BE2C (cell line): ENCODE data around the gene VTN.

Source experiments
- DNase-seq: peaks from one replicate; pipeline ENCODE4 v3.0.0-alpha.2; 2020
- H3K27me3 ChIP-seq: fragments of 250-450 bp; sonication (Bioruptor Pico); 2 replicates; pipeline ENCODE4 v1.5.1; 2020; ENCODE audit warnings: mild to moderate bottlenecking
- H3K36me3 ChIP-seq: fragments of 250-450 bp; sonication (Bioruptor Pico); 2 replicates; pipeline ENCODE4 v1.5.1; 2020; ENCODE audit warnings: mild to moderate bottlenecking
- H3K4me1 ChIP-seq: fragments of 250-450 bp; sonication (Bioruptor Pico); 2 replicates; pipeline ENCODE4 v1.5.1; 2020
- H3K4me3 ChIP-seq: 2 replicates; pipeline ENCODE4 v1.5.1; 2011; ENCODE audit warnings: low read depth, low read length
- H3K9me3 ChIP-seq: fragments of 250-450 bp; sonication (Bioruptor Pico); 2 replicates; pipeline ENCODE4 v1.5.1; 2020
- TF ChIP-seq, protein P1 (sequence below): IDR thresholded peaks from 2 replicates; pipeline ENCODE4 v1.5.1; 2012; ENCODE audit warnings: mild to moderate bottlenecking, low read depth, low read length

The VTN gene

GRCh38 chr17:28397275-28397674 lies 27.2 kb upstream of the VTN start:
- no peaks in the 10 kb centered on the region for H3K9me3 ChIP-seq
- no peaks in the 10 kb centered on the region for H3K27me3 ChIP-seq
- H3K4me3 ChIP-seq = no peak overlapping the region
- DNase-seq = no peak
- H3K36me3 ChIP-seq = peaks cover 2% of the 10 kb centered on the region; the same call in 1 of the 2 replicates
- H3K4me1 ChIP-seq = no peaks in the 10 kb centered on the region
- TF ChIP-seq, protein P1, sequence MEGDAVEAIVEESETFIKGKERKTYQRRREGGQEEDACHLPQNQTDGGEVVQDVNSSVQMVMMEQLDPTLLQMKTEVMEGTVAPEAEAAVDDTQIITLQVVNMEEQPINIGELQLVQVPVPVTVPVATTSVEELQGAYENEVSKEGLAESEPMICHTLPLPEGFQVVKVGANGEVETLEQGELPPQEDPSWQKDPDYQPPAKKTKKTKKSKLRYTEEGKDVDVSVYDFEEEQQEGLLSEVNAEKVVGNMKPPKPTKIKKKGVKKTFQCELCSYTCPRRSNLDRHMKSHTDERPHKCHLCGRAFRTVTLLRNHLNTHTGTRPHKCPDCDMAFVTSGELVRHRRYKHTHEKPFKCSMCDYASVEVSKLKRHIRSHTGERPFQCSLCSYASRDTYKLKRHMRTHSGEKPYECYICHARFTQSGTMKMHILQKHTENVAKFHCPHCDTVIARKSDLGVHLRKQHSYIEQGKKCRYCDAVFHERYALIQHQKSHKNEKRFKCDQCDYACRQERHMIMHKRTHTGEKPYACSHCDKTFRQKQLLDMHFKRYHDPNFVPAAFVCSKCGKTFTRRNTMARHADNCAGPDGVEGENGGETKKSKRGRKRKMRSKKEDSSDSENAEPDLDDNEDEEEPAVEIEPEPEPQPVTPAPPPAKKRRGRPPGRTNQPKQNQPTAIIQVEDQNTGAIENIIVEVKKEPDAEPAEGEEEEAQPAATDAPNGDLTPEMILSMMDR = no peak

DNA sequence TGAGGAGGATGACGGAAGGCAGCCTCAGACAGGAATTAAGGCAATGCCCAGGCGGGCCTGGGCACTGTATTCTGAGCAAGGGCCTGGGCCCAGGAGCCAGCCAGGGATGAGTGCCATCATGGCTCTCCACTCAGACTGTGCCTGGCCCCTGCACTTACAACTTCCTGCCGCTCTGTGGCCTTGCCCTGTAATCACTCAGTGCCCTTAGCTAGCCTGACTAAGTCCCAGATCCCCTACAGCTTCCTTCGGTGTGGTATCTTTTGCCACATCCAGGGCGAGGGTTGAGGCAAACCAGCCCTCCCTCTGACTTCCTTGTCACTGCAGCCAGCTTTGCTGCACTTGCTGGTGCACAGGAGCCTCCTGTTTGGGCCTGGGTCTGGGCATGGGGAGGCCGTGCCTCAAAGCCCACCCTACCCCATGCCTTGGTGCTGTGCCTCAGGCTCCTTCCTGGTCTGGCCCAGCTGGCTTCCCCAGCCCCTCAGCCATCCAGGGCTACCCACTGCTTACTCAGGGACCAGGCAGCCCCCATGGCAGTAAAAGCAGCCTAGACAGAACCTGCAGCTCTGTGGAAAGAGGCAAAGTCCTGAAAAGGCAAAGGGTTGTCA lies 26.6 kb upstream of the VTN start:
- DNase-seq = no peak
- no peak overlapping the region for H3K4me3 ChIP-seq
- TF ChIP-seq, protein P1 = no peak
- H3K9me3 ChIP-seq = no peaks in the 10 kb centered on the region
- no peaks in the 10 kb centered on the region for H3K4me1 ChIP-seq
- H3K36me3 ChIP-seq = peaks cover 2% of the 10 kb centered on the region; the same call in 1 of the 2 replicates
- H3K27me3 ChIP-seq = no peaks in the 10 kb centered on the region

DNA sequence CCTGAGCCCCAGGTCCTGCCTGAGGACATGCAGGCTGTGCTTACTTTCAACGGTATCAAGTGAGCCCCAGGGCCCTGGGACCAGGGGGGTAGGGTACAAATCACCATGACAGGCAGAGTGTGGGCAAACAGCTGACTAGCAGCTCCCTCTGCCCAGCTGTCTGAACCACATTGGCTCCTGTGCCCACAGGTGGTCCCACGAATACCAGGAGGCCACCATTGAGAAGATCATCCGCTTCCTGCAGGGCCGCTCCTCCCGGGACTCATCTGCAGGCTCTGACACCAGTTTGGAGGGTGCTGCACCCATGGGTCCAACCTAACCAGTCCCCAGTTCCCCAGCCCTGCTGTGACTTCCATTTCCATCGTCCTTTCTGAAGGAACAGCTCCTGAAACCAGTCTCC lies 25.9 kb upstream of the VTN start:
- Histone ChIP-seq H3K9me3 (no peaks in the 10 kb centered on the region), H3K4me1 (no peaks in the 10 kb centered on the region), H3K4me3 (no peak overlapping the region), H3K27me3 (no peaks in the 10 kb centered on the region), H3K36me3 (peaks cover 2% of the 10 kb centered on the region; the same call in 1 of the 2 replicates)
- DNase-seq = no peak
- TF ChIP-seq, protein P1 = no peak

- H3K27me3 ChIP-seq = no peaks in the 10 kb centered on the region
- H3K4me3 ChIP-seq = no peak overlapping the region
- peaks cover 2% of the 10 kb centered on the region; the same call in 1 of the 2 replicates for H3K36me3 ChIP-seq
- no peak for DNase-seq
- H3K4me1 ChIP-seq = no peaks in the 10 kb centered on the region
- TF ChIP-seq, protein P1 = no peak
- no peaks in the 10 kb centered on the region for H3K9me3 ChIP-seq
These were observed 25.3 kb upstream of the VTN start for GRCh38 chr17:28395426-28395825.

GRCh38 chr17:28394337-28395116 lies 24.4 kb upstream of the VTN start:
- no peaks in the 10 kb centered on the region for H3K9me3 ChIP-seq
- TF ChIP-seq, protein P1 = no peak
- no peaks in the 10 kb centered on the region for H3K4me1 ChIP-seq
- no peaks in the 10 kb centered on the region for H3K27me3 ChIP-seq
- no peak overlapping the region for H3K4me3 ChIP-seq
- no peak for DNase-seq
- peaks cover 5% of the 10 kb centered on the region for H3K36me3 ChIP-seq

GRCh38 chr17:28392491-28392890 lies 22.4 kb upstream of the VTN start:
- no peaks in the 10 kb centered on the region for H3K9me3 ChIP-seq
- H3K27me3 ChIP-seq = no peaks in the 10 kb centered on the region
- H3K4me3 ChIP-seq = no peak overlapping the region
- TF ChIP-seq, protein P1 = no peak
- peaks cover 10% of the 10 kb centered on the region for H3K36me3 ChIP-seq
- H3K4me1 ChIP-seq = no peaks in the 10 kb centered on the region
- DNase-seq = no peak
